HEK293 (cell line): ENCODE measurements around the gene DCUN1D2.

Experiments
- CTCF ChIA-PET: fragments of 350-600 bp; formaldehyde crosslinking; extraction: SDS; loops from one replicate; lab custom pipeline; 2021; ENCODE audit warnings: antibody characterized with exemption; lab: Yijun Ruan, JAX
- POLR2A ChIA-PET: fragments of 300-600 bp; formaldehyde crosslinking; extraction: SDS; loops from one replicate; lab custom pipeline; 2020; ENCODE audit warnings: antibody characterized with exemption, inconsistent platforms; lab: Yijun Ruan, JAX
- H3K27ac ChIP-seq: fragments of 200-500 bp; sonication (Bioruptor generic); 2 replicates; pipeline ENCODE4 v1.5.1; 2014; ENCODE audit warnings: low read depth, low read length, control low read depth, inconsistent platforms; ENCODE audit errors: extremely low read depth
- H3K36me3 ChIP-seq, 2 experiments: fragments of 200-500 bp in 1 of 2; sonication (Bioruptor generic) in 1 of 2; 1 replicate in 1 of 2; 2 replicates in 1 of 2; pipeline ENCODE4 v1.5.1; 2014 to 2017; ENCODE audit warnings: inconsistent platforms in 2 of 2, low read length in 2 of 2; ENCODE audit not compliant: control insufficient read depth in 2 of 2, insufficient read depth in 1 of 2
- H3K4me1 ChIP-seq: fragments of 200-500 bp; sonication (Bioruptor generic); 2 replicates; pipeline ENCODE4 v1.5.1; 2014; ENCODE audit warnings: mild to moderate bottlenecking, low read length, inconsistent platforms; ENCODE audit not compliant: control insufficient read depth, insufficient read depth
- H3K4me3 ChIP-seq: 2 replicates; pipeline ENCODE4 v1.5.1; 2011; ENCODE audit warnings: low read depth, mild to moderate bottlenecking, control low read depth, low read length, moderate library complexity
- H3K9me3 ChIP-seq: fragments of 200-500 bp; sonication (Bioruptor generic); 2 replicates; pipeline ENCODE4 v1.5.1; 2014; ENCODE audit warnings: low read depth, low read length, inconsistent platforms; ENCODE audit not compliant: control insufficient read depth, insufficient read depth
- BCL11A ChIP-seq: fragments of 450-650 bp; formaldehyde crosslinking; IDR thresholded peaks from 2 replicates; pipeline ENCODE4 v1.5.1; 2016; ENCODE audit warnings: low read depth, missing biosample characterization, missing genetic modification characterization
- GLI2 ChIP-seq: fragments of 450-650 bp; formaldehyde crosslinking; IDR thresholded peaks from 2 replicates; pipeline ENCODE4; 2017; ENCODE audit warnings: missing biosample characterization, missing genetic modification characterization, low read depth, borderline replicate concordance
- HOXD13 ChIP-seq: sonication (generic); formaldehyde crosslinking; IDR thresholded peaks from 2 replicates; pipeline ENCODE4 v1.8.0; 2022; ENCODE audit warnings: missing genetic modification reagents, borderline replicate concordance
- KLF1 ChIP-seq: fragments of 450-650 bp; formaldehyde crosslinking; IDR thresholded peaks from 2 replicates; pipeline ENCODE4 v1.5.1; 2016; ENCODE audit warnings: missing biosample characterization, missing genetic modification characterization
- PRDM4 ChIP-seq: fragments of 450-650 bp; formaldehyde crosslinking; IDR thresholded peaks from 2 replicates; pipeline ENCODE4 v1.5.1; 2017; ENCODE audit warnings: missing biosample characterization, missing genetic modification characterization
- ZNF112 ChIP-seq: fragments of 450-650 bp; formaldehyde crosslinking; IDR thresholded peaks from 2 replicates; pipeline ENCODE4 v1.5.0; 2017; ENCODE audit warnings: missing biosample characterization, missing genetic modification characterization
- ZNF121 ChIP-seq: fragments of 450-650 bp; formaldehyde crosslinking; IDR thresholded peaks from 2 replicates; pipeline ENCODE4 v1.5.1; 2016; ENCODE audit warnings: missing biosample characterization, missing genetic modification characterization
- ZNF211 ChIP-seq: fragments of 450-650 bp; formaldehyde crosslinking; IDR thresholded peaks from 2 replicates; pipeline ENCODE4 v1.5.1; 2016; ENCODE audit warnings: low read depth, missing biosample characterization, missing genetic modification characterization
- ZNF391 ChIP-seq: fragments of 450-650 bp; formaldehyde crosslinking; IDR thresholded peaks from 2 replicates; pipeline ENCODE4 v1.5.1; 2016; ENCODE audit warnings: low read depth, missing biosample characterization, missing genetic modification characterization, borderline replicate concordance
- ZNF423 ChIP-seq: fragments of 450-650 bp; formaldehyde crosslinking; IDR thresholded peaks from 2 replicates; pipeline ENCODE4 v1.5.1; 2016; ENCODE audit warnings: missing biosample characterization, missing genetic modification characterization
- ZNF514 ChIP-seq: fragments of 450-650 bp; formaldehyde crosslinking; IDR thresholded peaks from 2 replicates; pipeline ENCODE4 v1.5.1; 2016; ENCODE audit warnings: missing biosample characterization, missing genetic modification characterization
- ZNF561 ChIP-seq: fragments of 450-650 bp; IDR thresholded peaks from 2 replicates; pipeline ENCODE4 v1.5.1; 2018; ENCODE audit warnings: missing biosample characterization, missing genetic modification characterization, borderline replicate concordance
- ZNF571 ChIP-seq: fragments of 450-650 bp; formaldehyde crosslinking; IDR thresholded peaks from 2 replicates; pipeline ENCODE4 v1.5.0; 2017; ENCODE audit warnings: missing biosample characterization, missing genetic modification characterization
- ZNF600 ChIP-seq: fragments of 450-650 bp; formaldehyde crosslinking; IDR thresholded peaks from 2 replicates; pipeline ENCODE4 v1.5.1; 2016; ENCODE audit warnings: missing biosample characterization, missing genetic modification characterization
- ZNF621 ChIP-seq: fragments of 450-650 bp; formaldehyde crosslinking; IDR thresholded peaks from 2 replicates; pipeline ENCODE4 v1.5.1; 2017; ENCODE audit warnings: missing biosample characterization, missing genetic modification characterization
- ZNF623 ChIP-seq: fragments of 450-650 bp; formaldehyde crosslinking; IDR thresholded peaks from 2 replicates; pipeline ENCODE4 v1.5.1; 2016; ENCODE audit warnings: missing biosample characterization, missing genetic modification characterization
- ZNF645 ChIP-seq: fragments of 450-650 bp; formaldehyde crosslinking; IDR thresholded peaks from 2 replicates; pipeline ENCODE4; 2016; ENCODE audit warnings: missing biosample characterization, missing genetic modification characterization
- TF ChIP-seq, protein P1 (sequence below): fragments of 450-650 bp; formaldehyde crosslinking; IDR thresholded peaks from 2 replicates; pipeline ENCODE4 v1.5.1; 2016; ENCODE audit warnings: missing biosample characterization, missing genetic modification characterization
- TF ChIP-seq, protein P2 (sequence below): fragments of 450-650 bp; formaldehyde crosslinking; IDR thresholded peaks from 2 replicates; pipeline ENCODE4 v1.5.1; 2016; ENCODE audit warnings: missing biosample characterization, missing genetic modification characterization

DCUN1D2 gene

GRCh38 chr13:113469582-113469981, 20.9 kb downstream of the DCUN1D2 start:
- H3K36me3 ChIP-seq, result peaks cover 7 to 43% of the 10 kb centered on the region in 2 experiments; a peak in 2 of 3 replicates
- ChIA-PET POLR2A (no interaction called here), CTCF (interaction anchor here (0.6 kb wide), 1 partner anchor 107 kb away, joined by 3 read pairs; no protein-coding TSS in a partner anchor)

DNA sequence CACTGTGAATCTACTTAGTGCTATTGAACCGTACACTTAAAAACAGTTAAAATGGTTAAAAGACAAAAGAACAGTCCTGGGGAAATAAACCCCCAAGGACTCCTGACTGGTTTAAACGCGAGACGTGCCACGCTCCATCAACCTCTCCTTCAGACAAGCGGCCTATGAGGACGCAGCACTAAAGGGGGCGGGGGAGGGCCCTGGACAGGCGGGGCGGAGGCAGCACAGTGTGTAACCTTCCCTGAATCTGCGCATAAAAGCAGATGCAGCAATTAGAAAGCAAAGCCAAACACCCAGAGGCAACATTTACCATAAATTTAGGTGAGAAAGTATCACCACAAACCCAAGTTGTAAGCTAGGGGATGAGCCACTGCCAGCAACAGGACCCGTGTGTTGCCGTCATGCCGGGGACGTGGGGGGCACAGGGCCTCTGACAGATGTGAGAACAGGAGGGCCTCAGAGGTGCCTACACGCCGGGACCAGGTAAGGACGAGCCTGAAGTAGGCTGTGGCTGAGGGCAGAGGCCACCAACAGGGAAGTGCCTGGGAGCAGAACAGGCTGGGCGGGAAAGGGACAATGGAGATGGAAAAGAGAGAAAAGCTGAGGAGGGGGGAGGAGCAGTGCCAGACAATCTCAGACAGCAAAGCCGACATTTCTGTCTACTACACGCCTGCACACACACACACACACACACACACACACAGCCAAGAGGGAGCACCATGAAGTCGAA, 21.9 kb downstream of the DCUN1D2 start:
- TF ChIP-seq GLI2 (tag by site-specific recombination), result no peak
- no peak for TF ChIP-seq ZNF423 (tag by site-specific recombination)
- TF ChIP-seq ZNF645 (tag by site-specific recombination), result no peak
- no peak for TF ChIP-seq ZNF600
- TF ChIP-seq ZNF211, result no peak
- TF ChIP-seq ZNF121 (tag by site-specific recombination), result no peak
- no peak for TF ChIP-seq HOXD13
- TF ChIP-seq, protein P1, sequence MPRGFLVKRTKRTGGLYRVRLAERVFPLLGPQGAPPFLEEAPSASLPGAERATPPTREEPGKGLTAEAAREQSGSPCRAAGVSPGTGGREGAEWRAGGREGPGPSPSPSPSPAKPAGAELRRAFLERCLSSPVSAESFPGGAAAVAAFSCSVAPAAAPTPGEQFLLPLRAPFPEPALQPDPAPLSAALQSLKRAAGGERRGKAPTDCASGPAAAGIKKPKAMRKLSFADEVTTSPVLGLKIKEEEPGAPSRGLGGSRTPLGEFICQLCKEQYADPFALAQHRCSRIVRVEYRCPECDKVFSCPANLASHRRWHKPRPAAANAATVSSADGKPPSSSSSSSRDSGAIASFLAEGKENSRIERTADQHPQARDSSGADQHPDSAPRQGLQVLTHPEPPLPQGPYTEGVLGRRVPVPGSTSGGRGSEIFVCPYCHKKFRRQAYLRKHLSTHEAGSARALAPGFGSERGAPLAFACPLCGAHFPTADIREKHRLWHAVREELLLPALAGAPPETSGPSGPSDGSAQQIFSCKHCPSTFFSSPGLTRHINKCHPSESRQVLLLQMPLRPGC, result no peak
- TF ChIP-seq BCL11A (tag by site-specific recombination), result no peak
- TF ChIP-seq, protein P2, sequence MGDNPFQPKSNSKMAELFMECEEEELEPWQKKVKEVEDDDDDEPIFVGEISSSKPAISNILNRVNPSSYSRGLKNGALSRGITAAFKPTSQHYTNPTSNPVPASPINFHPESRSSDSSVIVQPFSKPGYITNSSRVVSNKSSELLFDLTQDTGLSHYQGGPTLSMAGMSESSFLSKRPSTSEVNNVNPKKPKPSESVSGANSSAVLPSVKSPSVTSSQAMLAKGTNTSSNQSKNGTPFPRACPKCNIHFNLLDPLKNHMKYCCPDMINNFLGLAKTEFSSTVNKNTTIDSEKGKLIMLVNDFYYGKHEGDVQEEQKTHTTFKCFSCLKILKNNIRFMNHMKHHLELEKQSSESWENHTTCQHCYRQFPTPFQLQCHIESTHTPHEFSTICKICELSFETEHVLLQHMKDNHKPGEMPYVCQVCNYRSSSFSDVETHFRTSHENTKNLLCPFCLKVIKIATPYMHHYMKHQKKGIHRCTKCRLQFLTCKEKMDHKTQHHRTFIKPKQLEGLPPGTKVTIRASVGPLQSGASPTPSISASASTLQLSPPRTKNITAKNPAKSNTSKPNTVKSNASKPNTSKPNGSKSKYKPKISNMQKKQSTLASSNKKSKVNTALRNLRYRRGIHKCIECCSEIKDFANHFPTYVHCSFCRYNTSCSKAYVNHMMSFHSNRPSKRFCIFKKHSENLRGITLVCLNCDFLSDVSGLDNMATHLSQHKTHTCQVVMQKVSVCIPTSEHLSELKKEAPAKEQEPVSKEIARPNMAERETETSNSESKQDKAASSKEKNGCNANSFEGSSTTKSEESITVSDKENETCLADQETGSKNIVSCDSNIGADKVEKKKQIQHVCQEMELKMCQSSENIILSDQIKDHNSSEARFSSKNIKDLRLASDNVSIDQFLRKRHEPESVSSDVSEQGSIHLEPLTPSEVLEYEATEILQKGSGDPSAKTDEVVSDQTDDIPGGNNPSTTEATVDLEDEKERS (tag by site-specific recombination), result no peak
- TF ChIP-seq PRDM4 (tag by site-specific recombination), result no peak
- TF ChIP-seq ZNF112, result no peak
- no peak for TF ChIP-seq ZNF391 (tag by site-specific recombination)
- no peak for TF ChIP-seq ZNF571
- TF ChIP-seq ZNF621 (tag by site-specific recombination), result no peak
- TF ChIP-seq ZNF623, result no peak
- no peak for TF ChIP-seq ZNF514 (tag by site-specific recombination)
- peaks cover 7 to 35% of the 10 kb centered on the region in 2 experiments; a peak in 2 of 3 replicates for H3K36me3 ChIP-seq
- H3K9me3 ChIP-seq, result no peaks in the 10 kb centered on the region
- no peak overlapping the region for H3K4me3 ChIP-seq
- ChIA-PET POLR2A (no interaction called here), CTCF (interaction anchor here (0.6 to 0.8 kb wide), 4 partner anchors 9 to 223 kb away, joined by 3 to 7 read pairs (median 3); no protein-coding TSS in a partner anchor)
- H3K27ac ChIP-seq, result no peak overlapping the region
- H3K4me1 ChIP-seq, result no peaks in the 10 kb centered on the region

More at GRCh38 chr13:113469582-113469981, 20.9 kb downstream of the DCUN1D2 start:
- TF ChIP-seq ZNF121 (tag by site-specific recombination) (peak; percentile 75), KLF1 (tag by site-specific recombination) (peak; percentile 37; the same call in 1 of the 2 replicates), ZNF561 (tag by site-specific recombination) (no peak)
- no peaks in the 10 kb centered on the region for H3K4me1 ChIP-seq
- H3K9me3 ChIP-seq, result no peaks in the 10 kb centered on the region
- H3K27ac ChIP-seq, result no peak overlapping the region
- no peak overlapping the region for H3K4me3 ChIP-seq
